ENCODE measurements around the gene RAB11B. TPM values are rescaled to one million over a fixed set of nuclear protein-coding genes. Genes with fewer than 3 reads are reported as not detected.
"Not testable (repeated sequence)": the region's sequence is repeated elsewhere in the genome, so short reads cannot be mapped to it uniquely, and the experiment has no call there.

RAB11B gene
- 85.9 and 86.1 TPM in 2 replicates for total RNA-seq

- peak within 1 kb of the TSS; percentile 91 for H3K4me3 Mint-ChIP-seq (ENCODE audit: low read depth)
- peak; percentile 99 for DNase-seq (ENCODE audit: low spot score)
- intact Hi-C loops (cut with micrococcal nuclease): loop anchor here (2.0 kb wide), 1 partner anchor 55 kb away; the partner anchor contains the start of gene HNRNPM
- peaks cover 10% of the 10 kb centered on the region for H3K36me3 Mint-ChIP-seq (ENCODE audit: low read depth)
- peaks cover 16% of the 10 kb centered on the region for H3K4me1 Mint-ChIP-seq (ENCODE audit: low read depth)
- peak within 1 kb of the TSS; percentile 96 for H3K27ac Mint-ChIP-seq
- H3K9me3 Mint-ChIP-seq: no peaks in the 10 kb centered on the region
- H3K27me3 Mint-ChIP-seq (ENCODE audit: low read depth): no peaks in the 10 kb centered on the region
These were observed at the start of gene RAB11B for GRCh38 chr19:8389891-8390616. Gene RAB11B (plus strand): TSS chr19:8390360. CDS start chr19:8390417, 57 bp downstream.

- H3K4me3 Mint-ChIP-seq (ENCODE audit: low read depth); intact Hi-C loops (cut with micrococcal nuclease); H3K4me1 Mint-ChIP-seq (ENCODE audit: low read depth): not testable (repeated sequence)
These were observed 48.7 kb upstream of the RAB11B start for GRCh38 chr19:8341504-8341903.

GRCh38 chr19:8342316-8342683 is 47.9 kb upstream of the RAB11B start:
- Mint-ChIP-seq H3K36me3 (ENCODE audit: low read depth) (no peaks in the 10 kb centered on the region), H3K9me3 (no peaks in the 10 kb centered on the region), H3K27ac (no peak overlapping the region), H3K4me3 (ENCODE audit: low read depth) (no peak overlapping the region), H3K4me1 (ENCODE audit: low read depth) (peaks cover 3% of the 10 kb centered on the region), H3K27me3 (ENCODE audit: low read depth) (peaks cover 36% of the 10 kb centered on the region)
- no peak for DNase-seq (ENCODE audit: low spot score)
- intact Hi-C loops (cut with micrococcal nuclease): no loop called here

More at GRCh38 chr19:8341504-8341903, 48.7 kb upstream of the RAB11B start:
- peaks cover 37% of the 10 kb centered on the region for H3K27me3 Mint-ChIP-seq (ENCODE audit: low read depth)
- H3K36me3 Mint-ChIP-seq (ENCODE audit: low read depth); H3K9me3 Mint-ChIP-seq; H3K27ac Mint-ChIP-seq; DNase-seq (ENCODE audit: low spot score): not testable (repeated sequence)

- Mint-ChIP-seq H3K27ac (no peak within 1 kb of the TSS), H3K4me3 (ENCODE audit: low read depth) (peak within 1 kb of the TSS; percentile 70), H3K36me3 (ENCODE audit: low read depth) (no peaks in the 10 kb centered on the region), H3K4me1 (ENCODE audit: low read depth) (peaks cover 3% of the 10 kb centered on the region), H3K9me3 (no peaks in the 10 kb centered on the region), H3K27me3 (ENCODE audit: low read depth) (peaks cover 30% of the 10 kb centered on the region)
- intact Hi-C loops (cut with micrococcal nuclease): no loop called here
- peak; percentile 87 for DNase-seq (ENCODE audit: low spot score)
These were observed 47.3 kb upstream of the RAB11B start, which contains the start of gene KANK3 for GRCh38 chr19:8342684-8343482. Gene KANK3 (minus strand): TSS chr19:8343262. CDS start chr19:8337828, 5,434 bp downstream.

- Mint-ChIP-seq H3K4me3 (ENCODE audit: low read depth) (peak overlapping the region; percentile 70), H3K9me3 (no peaks in the 10 kb centered on the region), H3K4me1 (ENCODE audit: low read depth) (peaks cover 3% of the 10 kb centered on the region), H3K36me3 (ENCODE audit: low read depth) (no peaks in the 10 kb centered on the region), H3K27ac (no peak overlapping the region), H3K27me3 (ENCODE audit: low read depth) (peaks cover 26% of the 10 kb centered on the region)
- intact Hi-C loops (cut with micrococcal nuclease): no loop called here
- no peak for DNase-seq (ENCODE audit: low spot score)
These were observed 46.7 kb upstream of the RAB11B start for GRCh38 chr19:8343483-8343844.

- peaks cover 24% of the 10 kb centered on the region for H3K27me3 Mint-ChIP-seq (ENCODE audit: low read depth)
- not testable (repeated sequence) for H3K27ac Mint-ChIP-seq; H3K36me3 Mint-ChIP-seq (ENCODE audit: low read depth); H3K4me3 Mint-ChIP-seq (ENCODE audit: low read depth); H3K9me3 Mint-ChIP-seq; H3K4me1 Mint-ChIP-seq (ENCODE audit: low read depth); DNase-seq (ENCODE audit: low spot score)
- intact Hi-C loops (cut with micrococcal nuclease): loop anchor here (5.0 kb wide), 1 partner anchor 228 kb away; the partner anchor contains the start of gene MYO1F
These were observed 40.4 kb upstream of the RAB11B start for GRCh38 chr19:8349629-8350372.

- Mint-ChIP-seq H3K4me1 (ENCODE audit: low read depth) (peaks cover 13% of the 10 kb centered on the region), H3K27me3 (ENCODE audit: low read depth) (peaks cover 21% of the 10 kb centered on the region), H3K9me3 (no peaks in the 10 kb centered on the region), H3K36me3 (ENCODE audit: low read depth) (no peaks in the 10 kb centered on the region), H3K4me3 (ENCODE audit: low read depth) (no peak overlapping the region), H3K27ac (no peak overlapping the region)
- intact Hi-C loops (cut with micrococcal nuclease): loop anchor here (5.0 kb wide), 1 partner anchor 225 kb away; the partner anchor contains the start of gene MYO1F
- no peak for DNase-seq (ENCODE audit: low spot score)
These were observed 37.9 kb upstream of the RAB11B start for GRCh38 chr19:8352134-8352827.

GRCh38 chr19:8352845-8353244 is 37.3 kb upstream of the RAB11B start:
- Mint-ChIP-seq H3K27me3 (ENCODE audit: low read depth) (peaks cover 21% of the 10 kb centered on the region), H3K4me1 (ENCODE audit: low read depth) (peaks cover 13% of the 10 kb centered on the region)
- intact Hi-C loops (cut with micrococcal nuclease): loop anchor here (5.0 kb wide), 1 partner anchor 224 kb away; the partner anchor contains the start of gene MYO1F
- not testable (repeated sequence) for H3K27ac Mint-ChIP-seq; H3K4me3 Mint-ChIP-seq (ENCODE audit: low read depth); DNase-seq (ENCODE audit: low spot score); H3K9me3 Mint-ChIP-seq; H3K36me3 Mint-ChIP-seq (ENCODE audit: low read depth)

- Mint-ChIP-seq H3K27ac (peak overlapping the region; percentile 47), H3K4me3 (ENCODE audit: low read depth) (no peak overlapping the region), H3K9me3 (no peaks in the 10 kb centered on the region), H3K27me3 (ENCODE audit: low read depth) (peaks cover 16% of the 10 kb centered on the region), H3K36me3 (ENCODE audit: low read depth) (no peaks in the 10 kb centered on the region), H3K4me1 (ENCODE audit: low read depth) (peaks cover 13% of the 10 kb centered on the region)
- intact Hi-C loops (cut with micrococcal nuclease): no loop called here
- no peak for DNase-seq (ENCODE audit: low spot score)
These were observed 34.3 kb upstream of the RAB11B start for GRCh38 chr19:8355631-8356402.

GRCh38 chr19:8357007-8357521 is 33.1 kb upstream of the RAB11B start:
- DNase-seq (ENCODE audit: low spot score): no peak
- peaks cover 15% of the 10 kb centered on the region for H3K4me1 Mint-ChIP-seq (ENCODE audit: low read depth)
- no peak overlapping the region for H3K4me3 Mint-ChIP-seq (ENCODE audit: low read depth)
- H3K9me3 Mint-ChIP-seq: no peaks in the 10 kb centered on the region
- H3K27me3 Mint-ChIP-seq (ENCODE audit: low read depth): peaks cover 9% of the 10 kb centered on the region
- no peak overlapping the region for H3K27ac Mint-ChIP-seq
- intact Hi-C loops (cut with micrococcal nuclease): no loop called here
- no peaks in the 10 kb centered on the region for H3K36me3 Mint-ChIP-seq (ENCODE audit: low read depth)

- intact Hi-C loops (cut with micrococcal nuclease): no loop called here
- H3K4me1 Mint-ChIP-seq (ENCODE audit: low read depth): peaks cover 23% of the 10 kb centered on the region
- DNase-seq (ENCODE audit: low spot score): no peak
- no peak overlapping the region for H3K27ac Mint-ChIP-seq
- H3K36me3 Mint-ChIP-seq (ENCODE audit: low read depth): no peaks in the 10 kb centered on the region
- H3K4me3 Mint-ChIP-seq (ENCODE audit: low read depth): no peak overlapping the region
- H3K27me3 Mint-ChIP-seq (ENCODE audit: low read depth): peaks cover 3% of the 10 kb centered on the region
- no peaks in the 10 kb centered on the region for H3K9me3 Mint-ChIP-seq
These were observed 31.2 kb upstream of the RAB11B start for GRCh38 chr19:8358948-8359347.
